Ovary (tissue), 3 donors: ENCODE results near the gene ZNF423.

Experiments used
- POLR2A ChIP-seq: fragments of 450-650 bp; IDR thresholded peaks from one replicate; pipeline ENCODE4 v1.6.1; 2017; ENCODE audit warnings: antibody characterized with exemption, mild to moderate bottlenecking, moderate library complexity
- TF ChIP-seq, protein P1 (sequence below), 3 donors: fragments of 450-650 bp in 2 of 3; fragments of 200-600 bp in 1 of 3; IDR thresholded peaks; one replicate each; pipeline versions ENCODE4 v1.5.1 to v1.8.0; 2016 to 2022; ENCODE audit warnings: antibody characterized with exemption in 3 of 3, mild to moderate bottlenecking in 1 of 3
- donor health status: DM: no; HTN: no; CAD: no.

DNA sequence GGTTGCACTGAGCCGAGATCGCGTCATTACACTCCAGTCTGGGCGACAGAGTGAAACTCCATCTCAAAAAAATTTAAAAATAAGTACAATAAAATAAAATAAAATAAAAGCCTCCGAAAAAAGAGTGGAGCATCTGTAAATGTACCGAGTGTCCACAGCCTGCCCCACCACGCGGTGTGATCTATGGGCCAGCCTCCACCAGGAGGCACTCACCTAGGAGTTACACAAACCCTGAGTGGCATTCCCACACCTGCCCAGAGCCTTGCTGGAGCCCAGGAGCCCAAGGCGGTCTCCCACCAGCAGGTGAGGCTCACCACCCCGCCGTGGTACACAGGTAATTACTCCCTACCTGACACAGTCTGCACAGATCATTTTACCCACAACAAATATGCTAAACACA is 183.2 kb downstream of the ZNF423 start:
- TF ChIP-seq, protein P1, sequence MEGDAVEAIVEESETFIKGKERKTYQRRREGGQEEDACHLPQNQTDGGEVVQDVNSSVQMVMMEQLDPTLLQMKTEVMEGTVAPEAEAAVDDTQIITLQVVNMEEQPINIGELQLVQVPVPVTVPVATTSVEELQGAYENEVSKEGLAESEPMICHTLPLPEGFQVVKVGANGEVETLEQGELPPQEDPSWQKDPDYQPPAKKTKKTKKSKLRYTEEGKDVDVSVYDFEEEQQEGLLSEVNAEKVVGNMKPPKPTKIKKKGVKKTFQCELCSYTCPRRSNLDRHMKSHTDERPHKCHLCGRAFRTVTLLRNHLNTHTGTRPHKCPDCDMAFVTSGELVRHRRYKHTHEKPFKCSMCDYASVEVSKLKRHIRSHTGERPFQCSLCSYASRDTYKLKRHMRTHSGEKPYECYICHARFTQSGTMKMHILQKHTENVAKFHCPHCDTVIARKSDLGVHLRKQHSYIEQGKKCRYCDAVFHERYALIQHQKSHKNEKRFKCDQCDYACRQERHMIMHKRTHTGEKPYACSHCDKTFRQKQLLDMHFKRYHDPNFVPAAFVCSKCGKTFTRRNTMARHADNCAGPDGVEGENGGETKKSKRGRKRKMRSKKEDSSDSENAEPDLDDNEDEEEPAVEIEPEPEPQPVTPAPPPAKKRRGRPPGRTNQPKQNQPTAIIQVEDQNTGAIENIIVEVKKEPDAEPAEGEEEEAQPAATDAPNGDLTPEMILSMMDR (IDR thresholded peaks at IDR 0.05): no peak
- TF ChIP-seq POLR2A: no peak
